ENCODE measurements around the gene CCDC71. TPM values are rescaled to one million over a fixed set of nuclear protein-coding genes. Genes with fewer than 3 reads are reported as not detected.

The CCDC71 gene
- total RNA-seq, 2 experiments from 2014 or later = 23.4 to 27.9 TPM

DNA sequence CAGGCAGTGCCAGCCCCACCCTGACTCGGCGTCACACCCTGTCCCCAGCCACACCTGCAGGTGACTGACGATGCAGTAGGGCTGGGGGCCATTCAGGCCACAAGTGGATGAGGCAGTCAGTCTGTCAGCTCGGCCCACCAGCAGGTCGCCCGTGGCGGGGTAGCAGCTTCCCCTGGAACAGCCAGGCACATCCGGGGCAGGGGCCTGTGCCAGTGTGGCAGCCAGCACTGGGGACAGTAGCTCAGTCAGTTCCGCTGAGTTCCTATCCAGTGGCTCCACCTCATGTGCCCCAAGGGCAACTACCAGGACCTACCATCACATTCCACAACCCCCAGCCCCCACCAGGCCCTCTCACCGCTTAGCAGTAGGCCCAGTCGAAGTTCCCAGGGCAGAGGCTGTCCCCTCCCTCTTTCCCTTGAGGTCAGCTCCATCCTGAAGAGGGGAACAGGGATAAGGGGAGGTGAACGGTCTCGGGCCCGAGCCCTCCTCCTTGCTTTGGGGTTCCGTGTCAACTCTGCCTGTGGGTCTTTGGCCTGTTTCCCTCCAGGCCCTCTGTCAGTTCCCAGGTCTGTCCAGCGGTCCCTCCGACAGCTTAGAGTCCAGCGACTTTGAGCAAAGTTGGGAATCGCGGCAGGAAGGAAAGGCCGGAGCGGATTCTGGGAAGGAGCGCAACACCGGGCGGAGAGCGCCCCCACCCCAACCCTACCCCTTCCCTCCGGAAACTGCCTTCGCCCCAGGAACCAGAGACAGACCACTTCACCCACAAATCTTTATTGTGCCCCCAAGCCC, 33.5 kb downstream of the CCDC71 start, which contains the start of gene LAMB2:
Gene LAMB2 (minus strand): TSS at position 614 of the 789 bp plus-strand sequence. CDS start 183 bp downstream, at position 431.
- no peaks in the 10 kb centered on the region for H3K9me2 ChIP-seq (ENCODE audit: insufficient read depth, low read length)
- H3K36me3 ChIP-seq (ENCODE audit: insufficient read depth, low read length) = no peaks in the 10 kb centered on the region
- H2AFZ ChIP-seq (ENCODE audit: low read length) = no peak within 1 kb of the TSS
- ChIA-PET CTCF (ENCODE audit: unreplicated experiment) (no interaction called here), POLR2A (interaction anchor here (0.5 kb wide), 1 partner anchor 1613 kb away, joined by 3 read pairs; no protein-coding TSS in a partner anchor)
- BruUV-seq (replicated peaks) = no TSS peak
- TF ChIP-seq EZH2phosphoT487 (IDR thresholded peaks at IDR 0.05; ENCODE audit: borderline replicate concordance, low read depth, low read length) = no peak
- TF ChIP-seq, protein P1, sequence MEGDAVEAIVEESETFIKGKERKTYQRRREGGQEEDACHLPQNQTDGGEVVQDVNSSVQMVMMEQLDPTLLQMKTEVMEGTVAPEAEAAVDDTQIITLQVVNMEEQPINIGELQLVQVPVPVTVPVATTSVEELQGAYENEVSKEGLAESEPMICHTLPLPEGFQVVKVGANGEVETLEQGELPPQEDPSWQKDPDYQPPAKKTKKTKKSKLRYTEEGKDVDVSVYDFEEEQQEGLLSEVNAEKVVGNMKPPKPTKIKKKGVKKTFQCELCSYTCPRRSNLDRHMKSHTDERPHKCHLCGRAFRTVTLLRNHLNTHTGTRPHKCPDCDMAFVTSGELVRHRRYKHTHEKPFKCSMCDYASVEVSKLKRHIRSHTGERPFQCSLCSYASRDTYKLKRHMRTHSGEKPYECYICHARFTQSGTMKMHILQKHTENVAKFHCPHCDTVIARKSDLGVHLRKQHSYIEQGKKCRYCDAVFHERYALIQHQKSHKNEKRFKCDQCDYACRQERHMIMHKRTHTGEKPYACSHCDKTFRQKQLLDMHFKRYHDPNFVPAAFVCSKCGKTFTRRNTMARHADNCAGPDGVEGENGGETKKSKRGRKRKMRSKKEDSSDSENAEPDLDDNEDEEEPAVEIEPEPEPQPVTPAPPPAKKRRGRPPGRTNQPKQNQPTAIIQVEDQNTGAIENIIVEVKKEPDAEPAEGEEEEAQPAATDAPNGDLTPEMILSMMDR (conservative IDR thresholded peaks at IDR 0.05; ENCODE audit: low read length) = no peak
- no peaks in the 10 kb centered on the region for H3K9me3 ChIP-seq (ENCODE audit: low read length)
- H3K79me2 ChIP-seq (ENCODE audit: insufficient read depth, low read depth, low read length) = no peaks in the 10 kb centered on the region
- no peak for DNase-seq (ENCODE audit: low spot score)
- no peak within 1 kb of the TSS for H3K4me2 ChIP-seq (ENCODE audit: low read length)
- no peak within 1 kb of the TSS for H3K27ac ChIP-seq (ENCODE audit: low read depth, low read length, poor library complexity, severe bottlenecking)
- peaks cover 9% of the 10 kb centered on the region for H3K4me1 ChIP-seq (ENCODE audit: insufficient read depth, low read length, poor library complexity, severe bottlenecking)
- H3K4me3 ChIP-seq (ENCODE audit: low read depth, low read length, poor library complexity, severe bottlenecking) = no peak within 1 kb of the TSS
- intact Hi-C loops (cut with micrococcal nuclease; ENCODE audit: unreplicated experiment) = no loop called here
- H4K20me1 ChIP-seq (ENCODE audit: insufficient read depth, low read length) = no peaks in the 10 kb centered on the region

DNA sequence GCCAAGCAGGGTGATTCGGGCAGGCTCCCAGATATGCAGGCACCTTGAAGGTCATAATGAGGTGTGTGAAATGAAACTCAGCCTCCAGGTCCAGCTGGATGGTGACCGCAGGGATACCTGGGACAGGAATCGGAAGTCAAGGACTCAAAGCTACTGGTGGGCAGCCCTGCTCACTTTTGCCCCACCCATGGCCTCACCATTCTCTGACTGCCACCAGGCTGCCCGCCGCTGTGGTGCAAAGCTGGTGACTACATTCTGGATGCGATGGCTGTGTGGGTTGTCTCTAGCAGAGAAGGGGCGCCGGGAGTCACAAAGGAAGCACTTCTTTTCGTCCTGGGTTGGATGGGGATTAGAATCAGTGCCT, 34.1 kb downstream of the CCDC71 start:
- Histone ChIP-seq H3K79me2 (ENCODE audit: insufficient read depth, low read depth, low read length) (no peaks in the 10 kb centered on the region), H2AFZ (ENCODE audit: low read length) (no peak overlapping the region), H3K27ac (ENCODE audit: low read depth, low read length, poor library complexity, severe bottlenecking) (no peak overlapping the region), H3K9me3 (ENCODE audit: low read length) (no peaks in the 10 kb centered on the region), H4K20me1 (ENCODE audit: insufficient read depth, low read length) (no peaks in the 10 kb centered on the region), H3K4me2 (ENCODE audit: low read length) (no peak overlapping the region), H3K9me2 (ENCODE audit: insufficient read depth, low read length) (no peaks in the 10 kb centered on the region), H3K4me1 (ENCODE audit: insufficient read depth, low read length, poor library complexity, severe bottlenecking) (peaks cover 9% of the 10 kb centered on the region), H3K4me3 (ENCODE audit: low read depth, low read length, poor library complexity, severe bottlenecking) (no peak overlapping the region), H3K36me3 (ENCODE audit: insufficient read depth, low read length) (no peaks in the 10 kb centered on the region)
- TF ChIP-seq EZH2phosphoT487 (IDR thresholded peaks at IDR 0.05; ENCODE audit: borderline replicate concordance, low read depth, low read length) = no peak
- TF ChIP-seq, protein P1 (conservative IDR thresholded peaks at IDR 0.05; ENCODE audit: low read length) = no peak
- POLR2A ChIA-PET = no interaction called here
- CTCF ChIA-PET (ENCODE audit: unreplicated experiment) = no interaction called here
- no peak for DNase-seq (ENCODE audit: low spot score)
- intact Hi-C loops (cut with micrococcal nuclease; ENCODE audit: unreplicated experiment) = no loop called here
- no TSS peak for BruUV-seq (replicated peaks)

DNA sequence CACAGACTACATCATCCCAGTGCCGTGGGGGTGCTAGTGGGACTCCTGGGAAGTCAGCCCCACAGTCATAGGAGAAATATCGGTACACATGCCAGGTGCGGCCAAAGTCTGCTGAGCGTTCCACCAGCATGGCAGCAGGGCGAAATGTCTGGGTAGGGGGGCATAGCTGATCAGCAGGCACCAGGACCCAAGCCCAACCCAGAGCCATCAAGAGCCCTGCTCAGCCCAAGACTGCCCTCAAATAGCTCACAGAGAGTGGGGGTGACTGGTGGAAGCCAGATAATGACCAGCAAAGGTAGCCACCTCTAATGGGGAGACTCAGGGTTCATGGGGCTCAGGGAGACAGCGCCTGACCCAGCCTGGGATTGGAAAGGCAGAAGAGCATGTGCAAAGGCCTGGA, 34.6 kb downstream of the CCDC71 start:
- Histone ChIP-seq H3K9me2 (ENCODE audit: insufficient read depth, low read length) (no peaks in the 10 kb centered on the region), H2AFZ (ENCODE audit: low read length) (no peak overlapping the region), H3K4me1 (ENCODE audit: insufficient read depth, low read length, poor library complexity, severe bottlenecking) (peaks cover 9% of the 10 kb centered on the region), H3K4me2 (ENCODE audit: low read length) (no peak overlapping the region), H3K36me3 (ENCODE audit: insufficient read depth, low read length) (no peaks in the 10 kb centered on the region), H3K4me3 (ENCODE audit: low read depth, low read length, poor library complexity, severe bottlenecking) (no peak overlapping the region), H4K20me1 (ENCODE audit: insufficient read depth, low read length) (no peaks in the 10 kb centered on the region), H3K79me2 (ENCODE audit: insufficient read depth, low read depth, low read length) (no peaks in the 10 kb centered on the region), H3K27ac (ENCODE audit: low read depth, low read length, poor library complexity, severe bottlenecking) (no peak overlapping the region), H3K9me3 (ENCODE audit: low read length) (no peaks in the 10 kb centered on the region)
- DNase-seq (ENCODE audit: low spot score) = no peak
- TF ChIP-seq, protein P1 (conservative IDR thresholded peaks at IDR 0.05; ENCODE audit: low read length) = no peak
- TF ChIP-seq EZH2phosphoT487 (IDR thresholded peaks at IDR 0.05; ENCODE audit: borderline replicate concordance, low read depth, low read length) = no peak
- no TSS peak for BruUV-seq (replicated peaks)
- ChIA-PET POLR2A (no interaction called here), CTCF (ENCODE audit: unreplicated experiment) (no interaction called here)
- intact Hi-C loops (cut with micrococcal nuclease; ENCODE audit: unreplicated experiment) = no loop called here

Measured in OCI-LY7 (cell line).